Measurements from ENCODE around the gene EDN3. TPM values are rescaled to one million over a fixed set of nuclear protein-coding genes. Genes with fewer than 3 reads are reported as not detected.

EDN3 gene
- total and polyA plus RNA-seq, 2 experiments from 2014 or later: 0.13 to 0.17 TPM

DNA sequence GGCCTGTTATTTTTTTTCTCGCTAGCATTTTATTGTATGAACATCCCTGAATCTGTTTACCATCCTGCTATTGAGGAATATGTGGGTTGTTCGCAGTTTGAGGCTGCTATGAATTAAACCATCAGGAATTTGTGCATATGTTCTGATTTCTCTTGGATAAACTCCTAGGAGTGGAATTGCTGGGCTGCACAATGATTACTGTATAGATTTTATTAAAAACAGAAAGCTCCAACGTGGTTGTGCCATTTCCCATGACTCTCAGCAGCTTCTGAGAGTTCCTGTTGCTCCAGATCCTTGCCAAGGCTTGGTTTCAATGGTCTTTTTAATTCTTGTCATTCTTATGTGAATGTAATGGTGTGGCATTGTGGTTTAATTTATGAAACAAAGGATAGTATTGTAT is 75.1 kb downstream of the EDN3 start:
- Histone ChIP-seq H3K79me2 (replicated peaks; ENCODE audit: insufficient read depth) (no peaks in the 10 kb centered on the region), H3K4me3 (no peak overlapping the region), H3K27ac (ENCODE audit: low read depth) (no peak overlapping the region), H3K4me2 (no peak overlapping the region), H3K27me3 (ENCODE audit: insufficient read depth) (no peaks in the 10 kb centered on the region), H3K36me3 (ENCODE audit: insufficient read depth) (no peaks in the 10 kb centered on the region), H3K4me1 (ENCODE audit: insufficient read depth) (no peaks in the 10 kb centered on the region), H4K20me1 (replicated peaks; ENCODE audit: insufficient read depth) (no peaks in the 10 kb centered on the region), H3K9me2 (ENCODE audit: insufficient read depth) (peaks cover 14% of the 10 kb centered on the region), H3F3A (replicated peaks; ENCODE audit: low read depth) (no peaks in the 10 kb centered on the region), H2AFZ (no peak overlapping the region)
- Mint-ChIP-seq H3K4me1 (no peaks in the 10 kb centered on the region), H3K36me3 (ENCODE audit: low read depth) (no peaks in the 10 kb centered on the region), H3K9me3 (no peaks in the 10 kb centered on the region), H3K4me3 (no peak overlapping the region), H3K27me3 (ENCODE audit: insufficient read depth, low read depth, poor library complexity) (peaks cover 11% of the 10 kb centered on the region), H3K27ac (no peak overlapping the region)
- ATAC-seq: no peak
- DNase-seq (ENCODE audit: low spot score): no peak
- no peak for TF ChIP-seq STAT1 (IDR thresholded peaks at IDR 0.05; ENCODE audit: unreplicated experiment)
- no peak for TF ChIP-seq POLR2AphosphoS5 (IDR thresholded peaks at IDR 0.05; ENCODE audit: low read depth)
- TF ChIP-seq EZH2phosphoT487 (IDR thresholded peaks at IDR 0.05; ENCODE audit: unreplicated experiment): no peak
- TF ChIP-seq, protein P1, sequence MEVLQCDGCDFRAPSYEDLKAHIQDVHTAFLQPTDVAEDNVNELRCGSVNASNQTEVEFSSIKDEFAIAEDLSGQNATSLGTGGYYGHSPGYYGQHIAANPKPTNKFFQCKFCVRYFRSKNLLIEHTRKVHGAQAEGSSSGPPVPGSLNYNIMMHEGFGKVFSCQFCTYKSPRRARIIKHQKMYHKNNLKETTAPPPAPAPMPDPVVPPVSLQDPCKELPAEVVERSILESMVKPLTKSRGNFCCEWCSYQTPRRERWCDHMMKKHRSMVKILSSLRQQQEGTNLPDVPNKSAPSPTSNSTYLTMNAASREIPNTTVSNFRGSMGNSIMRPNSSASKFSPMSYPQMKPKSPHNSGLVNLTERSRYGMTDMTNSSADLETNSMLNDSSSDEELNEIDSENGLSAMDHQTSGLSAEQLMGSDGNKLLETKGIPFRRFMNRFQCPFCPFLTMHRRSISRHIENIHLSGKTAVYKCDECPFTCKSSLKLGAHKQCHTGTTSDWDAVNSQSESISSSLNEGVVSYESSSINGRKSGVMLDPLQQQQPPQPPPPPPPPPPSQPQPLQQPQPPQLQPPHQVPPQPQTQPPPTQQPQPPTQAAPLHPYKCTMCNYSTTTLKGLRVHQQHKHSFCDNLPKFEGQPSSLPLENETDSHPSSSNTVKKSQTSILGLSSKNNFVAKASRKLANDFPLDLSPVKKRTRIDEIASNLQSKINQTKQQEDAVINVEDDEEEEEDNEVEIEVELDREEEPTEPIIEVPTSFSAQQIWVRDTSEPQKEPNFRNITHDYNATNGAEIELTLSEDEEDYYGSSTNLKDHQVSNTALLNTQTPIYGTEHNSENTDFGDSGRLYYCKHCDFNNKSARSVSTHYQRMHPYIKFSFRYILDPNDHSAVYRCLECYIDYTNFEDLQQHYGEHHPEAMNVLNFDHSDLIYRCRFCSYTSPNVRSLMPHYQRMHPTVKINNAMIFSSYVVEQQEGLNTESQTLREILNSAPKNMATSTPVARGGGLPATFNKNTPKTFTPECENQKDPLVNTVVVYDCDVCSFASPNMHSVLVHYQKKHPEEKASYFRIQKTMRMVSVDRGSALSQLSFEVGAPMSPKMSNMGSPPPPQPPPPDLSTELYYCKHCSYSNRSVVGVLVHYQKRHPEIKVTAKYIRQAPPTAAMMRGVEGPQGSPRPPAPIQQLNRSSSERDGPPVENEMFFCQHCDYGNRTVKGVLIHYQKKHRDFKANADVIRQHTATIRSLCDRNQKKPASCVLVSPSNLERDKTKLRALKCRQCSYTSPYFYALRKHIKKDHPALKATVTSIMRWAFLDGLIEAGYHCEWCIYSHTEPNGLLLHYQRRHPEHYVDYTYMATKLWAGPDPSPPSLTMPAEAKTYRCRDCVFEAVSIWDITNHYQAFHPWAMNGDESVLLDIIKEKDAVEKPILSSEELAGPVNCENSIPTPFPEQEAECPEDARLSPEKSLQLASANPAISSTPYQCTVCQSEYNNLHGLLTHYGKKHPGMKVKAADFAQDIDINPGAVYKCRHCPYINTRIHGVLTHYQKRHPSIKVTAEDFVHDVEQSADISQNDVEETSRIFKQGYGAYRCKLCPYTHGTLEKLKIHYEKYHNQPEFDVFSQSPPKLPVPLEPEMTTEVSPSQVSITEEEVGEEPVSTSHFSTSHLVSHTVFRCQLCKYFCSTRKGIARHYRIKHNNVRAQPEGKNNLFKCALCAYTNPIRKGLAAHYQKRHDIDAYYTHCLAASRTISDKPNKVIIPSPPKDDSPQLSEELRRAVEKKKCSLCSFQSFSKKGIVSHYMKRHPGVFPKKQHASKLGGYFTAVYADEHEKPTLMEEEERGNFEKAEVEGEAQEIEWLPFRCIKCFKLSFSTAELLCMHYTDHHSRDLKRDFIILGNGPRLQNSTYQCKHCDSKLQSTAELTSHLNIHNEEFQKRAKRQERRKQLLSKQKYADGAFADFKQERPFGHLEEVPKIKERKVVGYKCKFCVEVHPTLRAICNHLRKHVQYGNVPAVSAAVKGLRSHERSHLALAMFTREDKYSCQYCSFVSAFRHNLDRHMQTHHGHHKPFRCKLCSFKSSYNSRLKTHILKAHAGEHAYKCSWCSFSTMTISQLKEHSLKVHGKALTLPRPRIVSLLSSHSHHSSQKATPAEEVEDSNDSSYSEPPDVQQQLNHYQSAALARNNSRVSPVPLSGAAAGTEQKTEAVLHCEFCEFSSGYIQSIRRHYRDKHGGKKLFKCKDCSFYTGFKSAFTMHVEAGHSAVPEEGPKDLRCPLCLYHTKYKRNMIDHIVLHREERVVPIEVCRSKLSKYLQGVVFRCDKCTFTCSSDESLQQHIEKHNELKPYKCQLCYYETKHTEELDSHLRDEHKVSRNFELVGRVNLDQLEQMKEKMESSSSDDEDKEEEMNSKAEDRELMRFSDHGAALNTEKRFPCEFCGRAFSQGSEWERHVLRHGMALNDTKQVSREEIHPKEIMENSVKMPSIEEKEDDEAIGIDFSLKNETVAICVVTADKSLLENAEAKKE (CRISPR knock-in tag; IDR thresholded peaks at IDR 0.05): no peak
- TF ChIP-seq, protein P2, sequence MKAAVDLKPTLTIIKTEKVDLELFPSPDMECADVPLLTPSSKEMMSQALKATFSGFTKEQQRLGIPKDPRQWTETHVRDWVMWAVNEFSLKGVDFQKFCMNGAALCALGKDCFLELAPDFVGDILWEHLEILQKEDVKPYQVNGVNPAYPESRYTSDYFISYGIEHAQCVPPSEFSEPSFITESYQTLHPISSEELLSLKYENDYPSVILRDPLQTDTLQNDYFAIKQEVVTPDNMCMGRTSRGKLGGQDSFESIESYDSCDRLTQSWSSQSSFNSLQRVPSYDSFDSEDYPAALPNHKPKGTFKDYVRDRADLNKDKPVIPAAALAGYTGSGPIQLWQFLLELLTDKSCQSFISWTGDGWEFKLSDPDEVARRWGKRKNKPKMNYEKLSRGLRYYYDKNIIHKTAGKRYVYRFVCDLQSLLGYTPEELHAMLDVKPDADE (IDR thresholded peaks at IDR 0.05): no peak
- no peak for TF ChIP-seq CREB1 (CRISPR knock-in tag; IDR thresholded peaks at IDR 0.05; ENCODE audit: low read depth)
- no peak for TF ChIP-seq EZH2 (IDR thresholded peaks at IDR 0.05; ENCODE audit: low read depth, unreplicated experiment)
- TF ChIP-seq JUNB (IDR thresholded peaks at IDR 0.05; ENCODE audit: unreplicated experiment): no peak
- TF ChIP-seq, protein P3, sequence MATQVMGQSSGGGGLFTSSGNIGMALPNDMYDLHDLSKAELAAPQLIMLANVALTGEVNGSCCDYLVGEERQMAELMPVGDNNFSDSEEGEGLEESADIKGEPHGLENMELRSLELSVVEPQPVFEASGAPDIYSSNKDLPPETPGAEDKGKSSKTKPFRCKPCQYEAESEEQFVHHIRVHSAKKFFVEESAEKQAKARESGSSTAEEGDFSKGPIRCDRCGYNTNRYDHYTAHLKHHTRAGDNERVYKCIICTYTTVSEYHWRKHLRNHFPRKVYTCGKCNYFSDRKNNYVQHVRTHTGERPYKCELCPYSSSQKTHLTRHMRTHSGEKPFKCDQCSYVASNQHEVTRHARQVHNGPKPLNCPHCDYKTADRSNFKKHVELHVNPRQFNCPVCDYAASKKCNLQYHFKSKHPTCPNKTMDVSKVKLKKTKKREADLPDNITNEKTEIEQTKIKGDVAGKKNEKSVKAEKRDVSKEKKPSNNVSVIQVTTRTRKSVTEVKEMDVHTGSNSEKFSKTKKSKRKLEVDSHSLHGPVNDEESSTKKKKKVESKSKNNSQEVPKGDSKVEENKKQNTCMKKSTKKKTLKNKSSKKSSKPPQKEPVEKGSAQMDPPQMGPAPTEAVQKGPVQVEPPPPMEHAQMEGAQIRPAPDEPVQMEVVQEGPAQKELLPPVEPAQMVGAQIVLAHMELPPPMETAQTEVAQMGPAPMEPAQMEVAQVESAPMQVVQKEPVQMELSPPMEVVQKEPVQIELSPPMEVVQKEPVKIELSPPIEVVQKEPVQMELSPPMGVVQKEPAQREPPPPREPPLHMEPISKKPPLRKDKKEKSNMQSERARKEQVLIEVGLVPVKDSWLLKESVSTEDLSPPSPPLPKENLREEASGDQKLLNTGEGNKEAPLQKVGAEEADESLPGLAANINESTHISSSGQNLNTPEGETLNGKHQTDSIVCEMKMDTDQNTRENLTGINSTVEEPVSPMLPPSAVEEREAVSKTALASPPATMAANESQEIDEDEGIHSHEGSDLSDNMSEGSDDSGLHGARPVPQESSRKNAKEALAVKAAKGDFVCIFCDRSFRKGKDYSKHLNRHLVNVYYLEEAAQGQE (IDR thresholded peaks at IDR 0.05; ENCODE audit: unreplicated experiment): no peak
- TF ChIP-seq, protein P4, sequence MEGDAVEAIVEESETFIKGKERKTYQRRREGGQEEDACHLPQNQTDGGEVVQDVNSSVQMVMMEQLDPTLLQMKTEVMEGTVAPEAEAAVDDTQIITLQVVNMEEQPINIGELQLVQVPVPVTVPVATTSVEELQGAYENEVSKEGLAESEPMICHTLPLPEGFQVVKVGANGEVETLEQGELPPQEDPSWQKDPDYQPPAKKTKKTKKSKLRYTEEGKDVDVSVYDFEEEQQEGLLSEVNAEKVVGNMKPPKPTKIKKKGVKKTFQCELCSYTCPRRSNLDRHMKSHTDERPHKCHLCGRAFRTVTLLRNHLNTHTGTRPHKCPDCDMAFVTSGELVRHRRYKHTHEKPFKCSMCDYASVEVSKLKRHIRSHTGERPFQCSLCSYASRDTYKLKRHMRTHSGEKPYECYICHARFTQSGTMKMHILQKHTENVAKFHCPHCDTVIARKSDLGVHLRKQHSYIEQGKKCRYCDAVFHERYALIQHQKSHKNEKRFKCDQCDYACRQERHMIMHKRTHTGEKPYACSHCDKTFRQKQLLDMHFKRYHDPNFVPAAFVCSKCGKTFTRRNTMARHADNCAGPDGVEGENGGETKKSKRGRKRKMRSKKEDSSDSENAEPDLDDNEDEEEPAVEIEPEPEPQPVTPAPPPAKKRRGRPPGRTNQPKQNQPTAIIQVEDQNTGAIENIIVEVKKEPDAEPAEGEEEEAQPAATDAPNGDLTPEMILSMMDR (conservative IDR thresholded peaks at IDR 0.05; ENCODE audit: low read depth in 2 of 2): no peak
- TF ChIP-seq ZNF114 (CRISPR knock-in tag; IDR thresholded peaks at IDR 0.05): no peak
- no peak for TF ChIP-seq ZNF331 (CRISPR knock-in tag; IDR thresholded peaks at IDR 0.05; ENCODE audit: low read depth)
- TF ChIP-seq NANOG (IDR thresholded peaks at IDR 0.05; ENCODE audit: borderline replicate concordance): no peak

Data from GM23338 (cell line).